ENCODE results near the gene DSG3. TPM values are rescaled to one million over a fixed set of nuclear protein-coding genes. Genes with fewer than 3 reads are reported as not detected.
A peak's percentile ranks its signal among the peaks of the same experiment; 100 is the strongest.
"Not testable (repeated sequence)": the region's sequence is repeated elsewhere in the genome, so short reads cannot be mapped to it uniquely, and the experiment has no call there.

DSG3 gene
- total RNA-seq, 1 donor from 2014 or later, result not detected

DNA sequence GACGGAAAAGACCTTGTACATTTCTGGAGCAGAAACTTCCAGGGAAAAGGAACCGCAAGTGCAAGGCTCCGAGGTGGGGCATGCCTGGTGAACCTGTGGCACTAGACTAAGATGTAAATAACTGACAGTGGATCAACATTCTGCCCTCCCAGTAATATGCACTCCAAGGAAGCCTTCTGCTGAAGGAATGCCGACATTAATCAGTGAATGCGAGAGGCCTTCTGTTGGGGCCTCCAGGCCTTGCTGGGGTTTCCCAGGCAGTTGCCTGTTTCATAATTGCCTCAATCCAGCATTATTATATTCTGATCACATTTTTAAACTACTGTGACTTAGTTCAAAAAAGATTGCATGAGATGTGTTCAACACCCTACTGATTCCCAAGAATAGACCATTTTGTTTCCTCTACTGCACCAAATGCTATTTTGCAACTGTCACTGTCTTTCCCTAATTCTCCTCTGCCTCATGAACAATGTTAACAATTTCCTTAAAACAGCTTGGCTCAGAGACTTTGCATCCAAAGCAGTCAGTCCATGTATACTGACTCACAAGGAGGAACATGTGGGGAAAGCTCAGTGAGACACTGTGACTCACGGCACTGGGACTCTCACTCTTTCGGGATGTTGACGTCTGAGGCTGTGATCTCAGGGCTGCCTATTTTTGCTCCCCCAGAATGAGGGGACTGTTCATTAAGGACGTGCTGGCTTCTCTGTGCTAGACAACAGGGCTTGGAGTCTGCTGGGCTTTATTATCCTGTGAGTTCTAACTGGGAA is 39.9 kb downstream of the DSG3 start:
- ATAC-seq (ENCODE audit: poor library complexity) (no peak), DNase-seq (no peak)
- intact Hi-C loops (cut with DNase I), result no loop called here

DNA sequence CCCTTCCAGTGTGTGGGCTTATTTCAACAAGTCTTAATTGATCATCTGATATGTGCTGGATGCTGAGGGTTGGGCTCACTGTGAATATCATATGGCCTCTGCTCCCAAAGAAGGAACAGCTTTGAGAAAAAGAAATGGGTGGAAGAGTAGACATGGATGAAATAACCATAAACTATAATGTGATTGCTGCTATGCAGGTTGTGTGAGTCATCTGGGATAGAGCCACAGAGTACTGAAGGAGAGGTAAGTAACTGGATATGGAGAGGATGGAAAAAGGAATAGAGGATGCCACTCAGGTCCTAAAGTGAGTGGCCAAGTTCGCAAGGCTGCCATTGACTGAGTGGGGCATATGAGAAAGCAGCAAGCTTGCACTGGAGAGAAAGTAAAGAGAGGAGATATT is 41.8 kb downstream of the DSG3 start:
- intact Hi-C loops (cut with DNase I), result no loop called here
- DNase-seq (no peak), ATAC-seq (ENCODE audit: poor library complexity) (no peak)

DNA sequence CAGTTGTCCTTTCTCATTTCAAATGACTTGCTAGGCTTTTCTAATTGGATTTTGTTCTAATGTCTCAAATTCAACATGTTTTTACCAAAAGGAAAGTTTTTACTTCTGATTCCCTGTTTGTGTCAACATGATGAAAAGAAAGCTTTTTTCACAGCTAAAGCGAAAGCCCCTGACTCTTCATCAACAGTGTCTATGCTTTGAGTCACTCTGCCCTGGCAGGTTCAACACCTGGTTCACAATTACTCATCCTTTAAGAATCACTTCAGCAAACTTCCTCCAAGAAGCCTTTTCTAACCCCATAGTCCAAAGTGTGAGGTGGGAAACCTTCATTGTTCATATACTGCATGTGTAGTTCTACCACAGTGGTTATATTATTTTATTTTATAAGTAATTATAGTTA is 42.8 kb downstream of the DSG3 start:
- ATAC-seq (ENCODE audit: poor library complexity) (no peak), DNase-seq (no peak)
- intact Hi-C loops (cut with DNase I), result no loop called here

DNA sequence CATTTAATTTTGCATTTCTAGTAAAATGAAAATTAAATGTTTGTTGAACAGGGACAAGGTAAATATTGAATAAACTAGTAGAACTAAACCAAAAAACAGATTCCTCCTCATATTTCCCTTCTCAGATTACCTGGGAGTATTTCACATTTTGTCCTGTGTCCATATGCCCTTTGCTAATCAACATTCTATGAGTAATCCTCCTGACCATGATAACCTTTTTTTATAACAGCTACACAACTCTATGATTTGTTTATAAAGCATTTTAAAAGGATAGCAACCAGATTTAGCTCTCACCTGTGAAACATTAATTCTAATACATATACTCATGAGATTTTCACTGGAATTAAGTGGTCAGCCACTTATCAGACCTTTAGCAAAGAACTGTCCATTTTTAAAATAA is 43.3 kb downstream of the DSG3 start:
- intact Hi-C loops (cut with DNase I), result no loop called here
- ATAC-seq (ENCODE audit: poor library complexity) (no peak), DNase-seq (no peak)

DNA sequence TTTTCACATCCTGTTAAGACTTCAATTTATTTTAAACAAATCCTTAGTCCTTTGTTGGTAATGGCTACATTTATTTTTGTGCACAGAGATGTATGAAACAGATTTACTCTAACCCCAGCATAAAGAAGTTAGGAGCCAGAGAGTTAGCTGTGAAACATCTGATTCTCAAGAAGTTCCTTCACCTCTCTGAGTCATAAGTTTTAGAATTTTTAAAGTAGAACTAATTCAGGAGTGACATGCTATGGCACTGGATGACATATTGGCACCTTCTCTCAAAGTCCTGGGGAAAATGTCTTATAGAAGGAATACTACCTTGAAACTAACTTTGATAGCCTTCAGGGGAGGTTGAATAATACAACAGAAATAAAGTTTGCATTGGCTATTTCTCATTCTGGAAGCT is 44.0 kb downstream of the DSG3 start:
- ATAC-seq (ENCODE audit: poor library complexity) (no peak), DNase-seq (no peak)
- intact Hi-C loops (cut with DNase I), result no loop called here

DNA sequence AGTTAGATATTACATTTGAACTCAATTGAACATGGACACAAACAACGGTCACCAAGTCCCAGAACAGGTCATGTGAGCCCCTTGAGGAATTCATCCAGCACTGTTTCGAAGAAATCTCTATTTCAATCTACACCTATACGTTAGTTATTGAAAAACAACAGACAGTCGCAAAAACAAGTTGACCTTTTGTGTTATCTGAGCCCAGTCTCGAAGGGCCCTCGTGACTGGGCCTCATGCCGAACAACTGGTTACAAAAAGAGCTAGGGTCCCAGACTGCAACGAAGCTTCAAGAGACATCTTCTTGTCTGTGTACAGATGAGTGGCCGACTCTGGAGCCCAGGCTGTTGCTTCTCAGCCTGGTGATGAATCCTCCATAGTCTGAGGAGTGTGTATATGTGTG is 45.1 kb downstream of the DSG3 start:
- ATAC-seq (ENCODE audit: poor library complexity), result no peak
- no peak for DNase-seq
- intact Hi-C loops (cut with DNase I), result no loop called here

DNA sequence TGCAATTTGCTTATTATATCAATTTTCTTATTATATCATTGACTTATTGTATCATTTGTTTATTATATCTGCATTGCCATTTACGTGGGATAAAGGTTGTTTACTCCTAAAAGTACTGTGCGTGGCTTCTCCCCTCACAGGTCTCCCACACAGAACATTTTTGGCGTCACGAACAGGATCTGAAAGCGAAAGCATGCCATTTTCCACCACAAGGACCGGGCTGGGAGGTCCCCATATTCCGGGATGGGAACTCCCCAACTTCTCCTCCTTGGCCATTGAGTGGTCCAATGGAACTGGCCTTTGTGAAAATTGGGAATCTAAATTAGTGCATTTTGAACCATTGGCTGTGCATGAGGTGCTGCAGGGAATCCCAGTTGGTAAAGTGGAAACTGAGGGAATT is 45.6 kb downstream of the DSG3 start:
- ATAC-seq (ENCODE audit: poor library complexity) (no peak), DNase-seq (no peak)
- intact Hi-C loops (cut with DNase I), result no loop called here

DNA sequence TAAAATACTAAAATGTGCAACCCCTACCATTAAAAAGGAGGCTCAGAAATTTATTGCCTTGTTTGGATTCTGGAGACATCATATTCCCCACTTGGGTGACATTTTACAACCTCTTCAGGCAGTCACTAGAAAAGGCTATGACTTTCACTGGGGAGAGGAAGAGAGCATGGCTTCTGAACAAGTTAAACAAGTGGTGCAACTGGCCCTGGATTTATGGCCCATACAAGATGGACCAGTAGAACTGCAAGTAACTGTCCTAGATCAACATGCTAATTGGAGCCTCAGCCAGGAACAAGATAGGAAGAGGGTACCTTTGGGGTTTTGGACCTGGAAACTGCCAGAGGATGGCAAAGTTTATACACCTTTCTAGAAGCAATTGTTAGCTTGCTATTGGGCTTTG is 46.4 kb downstream of the DSG3 start:
- DNase-seq, result no peak
- intact Hi-C loops (cut with DNase I), result no loop called here
- no peak for ATAC-seq (ENCODE audit: poor library complexity)

DNA sequence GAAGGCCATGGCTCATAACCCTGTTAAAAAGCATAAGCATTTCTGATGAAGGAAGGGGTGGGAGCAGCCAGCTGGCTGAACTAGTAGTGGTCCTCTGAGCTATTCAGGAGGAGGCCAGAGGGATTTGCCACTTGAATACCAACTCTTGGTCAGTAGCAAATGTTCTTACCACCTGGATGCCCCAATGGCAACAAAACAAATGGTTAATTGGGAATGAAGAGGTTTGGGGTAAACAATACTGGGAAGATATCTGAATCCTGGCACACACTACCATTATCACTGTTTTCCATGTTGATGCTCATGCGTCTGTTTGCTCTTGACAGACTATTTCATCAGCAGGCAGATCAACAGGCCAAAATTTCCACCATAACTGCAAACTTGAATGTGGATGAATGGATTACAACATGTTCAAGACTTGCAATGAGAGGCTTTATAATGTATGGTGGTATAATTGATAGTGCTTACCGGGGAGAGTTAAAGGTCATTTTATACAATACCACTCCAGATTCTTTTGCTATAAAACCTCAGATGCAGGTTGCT is 47.2 kb downstream of the DSG3 start:
- not testable (repeated sequence) for ATAC-seq (ENCODE audit: poor library complexity); DNase-seq
- intact Hi-C loops (cut with DNase I), result loop anchor here (5.0 kb wide), 1 partner anchor 392 kb away; the partner anchor contains the start of gene DSC2

DNA sequence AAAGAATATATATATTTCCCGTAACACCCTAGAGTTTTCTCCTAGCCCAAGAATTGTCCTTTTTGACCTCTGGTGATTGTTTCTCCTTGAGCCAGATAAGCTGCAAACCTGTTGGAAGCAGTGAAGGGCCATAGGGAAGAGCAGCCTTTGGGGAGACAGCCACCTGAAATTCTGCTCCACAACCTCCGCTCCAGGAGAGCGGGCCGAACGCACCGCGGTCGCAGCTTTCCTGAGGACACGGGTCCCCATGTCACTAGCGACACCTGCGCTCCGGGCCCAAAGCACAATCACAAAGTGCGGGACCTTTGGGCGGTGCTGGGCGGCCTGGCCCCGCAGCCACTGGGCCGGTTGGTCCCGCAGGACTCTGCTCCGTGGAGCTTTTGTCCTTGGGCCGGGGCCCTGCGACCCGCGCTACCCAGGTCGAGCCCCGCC is 49.9 kb downstream of the DSG3 start:
- intact Hi-C loops (cut with DNase I), result loop anchor here (5.0 kb wide), 1 partner anchor 395 kb away; the partner anchor contains the start of gene DSC2
- peak; percentile 50 for ATAC-seq (ENCODE audit: poor library complexity)
- DNase-seq, result no peak

DNA sequence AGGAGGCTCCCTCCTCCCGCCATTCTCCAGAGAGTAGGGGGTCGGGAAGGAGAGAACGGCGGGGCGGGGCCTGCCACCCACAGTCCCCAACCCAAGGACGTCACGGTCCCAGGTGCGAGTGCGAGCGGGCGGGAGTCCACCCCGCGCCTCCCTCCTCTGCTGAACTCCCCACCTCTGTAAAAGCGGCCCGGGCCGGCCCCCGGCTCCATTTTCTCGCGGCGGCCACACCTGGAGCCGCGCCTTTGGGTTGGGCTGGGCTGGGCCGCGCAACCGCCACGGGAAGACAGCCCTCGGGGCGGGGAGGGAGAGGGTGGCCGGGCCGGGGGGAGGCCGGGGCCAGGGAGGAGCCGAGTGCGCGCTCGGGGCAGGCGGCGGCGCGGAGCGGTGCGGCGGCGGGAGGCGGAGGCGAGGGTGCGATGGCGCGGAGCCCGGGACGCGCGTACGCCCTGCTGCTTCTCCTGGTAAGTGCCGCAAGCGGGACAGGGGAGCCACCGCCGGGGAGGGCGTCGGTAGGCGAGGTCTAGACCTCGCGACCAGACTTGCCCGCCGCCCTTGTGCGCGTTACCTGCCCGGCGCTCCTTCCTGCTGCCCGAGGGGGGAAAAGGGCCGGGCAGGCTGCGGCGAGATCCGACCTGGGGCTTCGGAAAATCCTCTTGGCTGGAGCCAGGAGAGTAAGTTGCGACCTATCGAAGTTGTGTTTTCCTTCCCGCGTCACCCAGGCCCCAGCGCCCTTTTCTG is 50.5 kb downstream of the DSG3 start, which contains the start of gene DSG2:
Gene DSG2 (plus strand): TSS at position 342 of the 738 bp plus-strand sequence. CDS start 75 bp downstream, at position 417.
- DNase-seq, result peak; percentile 81
- intact Hi-C loops (cut with DNase I), result loop anchor here (5.0 kb wide), 1 partner anchor 396 kb away; the partner anchor contains the start of gene DSC2
- peak; percentile 97 for ATAC-seq (ENCODE audit: poor library complexity)

DNA sequence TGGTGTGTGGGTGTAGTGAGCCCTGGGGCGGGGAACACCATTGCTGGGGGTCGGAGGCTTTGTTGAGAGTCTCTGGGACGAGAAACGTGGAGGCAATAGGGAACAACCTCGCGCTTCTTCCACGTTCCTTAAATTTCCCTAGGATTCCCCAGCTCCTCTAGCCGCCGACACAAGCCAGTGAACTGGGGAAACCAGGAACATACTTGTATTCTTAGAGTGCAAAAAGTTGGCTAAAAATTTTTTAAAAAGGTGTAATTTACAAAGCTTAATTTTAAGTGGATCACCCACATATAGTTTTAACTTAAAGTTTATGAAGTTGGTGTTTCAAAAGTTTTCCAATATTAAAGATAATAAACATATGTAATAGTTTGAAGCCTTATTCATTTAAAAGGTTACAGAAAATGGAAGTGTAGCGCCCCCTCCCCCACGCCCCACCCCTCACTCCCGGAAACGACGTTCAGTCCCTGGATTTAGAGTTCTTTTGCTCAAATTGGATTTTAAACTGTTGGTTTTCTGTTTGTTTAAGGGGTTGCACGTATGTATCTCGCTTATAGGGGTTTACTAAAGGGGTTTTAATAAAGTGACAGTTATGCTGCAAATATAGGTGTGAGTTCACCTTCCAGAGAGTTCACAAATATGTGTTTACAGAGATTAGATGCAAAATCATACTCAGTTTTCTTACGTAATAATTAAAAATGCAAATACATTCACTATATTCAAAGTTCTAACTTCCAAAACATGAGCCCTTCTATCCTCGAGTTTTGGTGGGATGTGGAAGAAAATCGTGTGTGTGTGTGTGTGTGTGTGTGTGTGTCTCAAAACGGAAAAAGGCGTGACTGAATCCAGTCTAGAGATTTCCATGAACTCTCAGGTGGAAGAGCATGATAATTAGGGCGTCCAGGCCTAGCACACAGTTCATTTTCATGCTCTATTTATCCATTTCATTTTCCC is 51.3 kb downstream of the DSG3 start:
- intact Hi-C loops (cut with DNase I), result loop anchor here (5.0 kb wide), 1 partner anchor 397 kb away; the partner anchor contains the start of gene DSC2
- DNase-seq (no peak), ATAC-seq (ENCODE audit: poor library complexity) (peak; percentile 28)

DNA sequence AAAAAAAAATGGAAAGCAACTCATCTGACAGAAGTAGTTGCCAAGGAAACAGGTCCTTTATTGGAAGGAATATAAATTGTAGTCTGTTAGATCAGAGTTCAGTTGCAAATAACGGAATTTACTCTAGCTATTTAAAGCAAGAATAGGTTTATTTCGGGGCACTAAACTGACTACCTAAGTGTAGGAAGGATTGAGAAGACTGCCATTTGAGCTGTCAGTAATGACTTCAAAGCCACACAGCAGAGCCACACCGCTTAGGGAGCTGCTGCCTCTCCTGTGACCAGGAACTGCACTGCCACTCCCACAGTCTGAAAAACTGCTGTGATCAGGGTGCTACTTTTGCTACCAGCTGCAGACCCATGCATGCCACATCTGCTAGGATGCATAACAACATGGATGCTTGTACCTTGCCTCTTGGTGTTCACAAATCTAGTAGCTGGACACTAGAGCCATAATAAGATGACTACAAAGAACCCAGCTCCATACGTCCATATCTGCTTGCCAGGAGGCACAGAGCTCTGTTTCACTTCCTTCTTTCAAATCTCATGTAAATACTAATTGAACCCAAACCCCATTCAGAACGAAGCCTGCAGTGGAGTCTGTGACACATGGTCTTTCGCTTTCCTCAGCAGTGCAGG is 52.6 kb downstream of the DSG3 start:
- intact Hi-C loops (cut with DNase I), result loop anchor here (10.0 kb wide), 2 partner anchors 235 to 515 kb away; no protein-coding TSS in a partner anchor
- DNase-seq, result no peak
- ATAC-seq (ENCODE audit: poor library complexity), result no peak

DNA sequence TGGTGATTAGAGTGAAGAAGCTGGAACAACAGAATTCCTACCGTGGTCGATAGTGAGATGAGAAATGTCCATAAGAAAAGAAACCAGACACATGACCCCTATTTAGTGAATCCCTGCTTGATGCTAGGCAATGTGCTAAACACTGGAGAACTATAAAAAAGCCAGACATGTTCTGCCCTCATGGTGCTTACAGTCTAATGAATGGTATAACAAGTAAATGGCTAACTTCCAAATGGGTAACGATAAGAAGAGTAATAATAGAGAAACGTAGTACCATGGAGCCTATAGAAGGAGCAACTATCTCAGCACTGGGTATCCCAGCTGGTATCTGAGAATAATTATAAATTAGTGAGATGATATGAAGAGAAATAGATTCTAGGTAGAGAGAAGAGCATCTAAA is 55.5 kb downstream of the DSG3 start:
- DNase-seq (no peak), ATAC-seq (ENCODE audit: poor library complexity) (no peak)
- intact Hi-C loops (cut with DNase I), result loop anchor here (10.0 kb wide), 2 partner anchors 238 to 518 kb away; no protein-coding TSS in a partner anchor

DNA sequence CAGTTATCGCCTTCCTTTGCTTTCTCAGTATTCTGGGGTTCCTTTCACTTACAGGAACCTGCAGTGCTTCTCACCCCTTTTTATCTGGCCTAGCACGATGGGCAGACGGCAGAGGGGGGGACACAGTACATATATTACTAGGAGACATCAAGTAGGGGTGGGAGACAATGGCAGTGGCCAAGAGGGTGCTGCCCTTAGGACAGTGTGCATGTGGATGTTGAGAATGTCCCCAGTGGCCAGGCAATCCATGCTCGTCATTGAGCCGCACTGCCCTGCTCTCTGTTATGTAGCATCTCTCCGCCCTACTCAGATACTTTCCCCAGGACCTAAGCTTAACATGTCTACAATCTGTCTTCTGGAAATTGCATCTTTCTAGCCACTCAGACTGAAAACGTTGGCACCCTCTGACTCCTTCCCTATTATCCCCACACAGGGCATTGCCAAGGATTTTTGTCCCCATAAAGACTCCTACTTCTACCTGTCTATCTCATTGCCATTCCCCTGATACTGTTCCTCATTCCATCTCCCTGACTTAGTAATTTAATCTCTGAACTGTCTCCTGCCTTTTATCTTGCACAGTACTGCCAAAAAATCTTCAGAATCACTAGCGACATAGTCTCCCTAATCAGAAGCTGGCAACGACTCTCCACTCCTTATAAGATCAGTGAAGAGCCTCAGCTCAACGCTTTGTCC is 57.1 kb downstream of the DSG3 start:
- intact Hi-C loops (cut with DNase I), result loop anchor here (10.0 kb wide), 2 partner anchors 240 to 520 kb away; no protein-coding TSS in a partner anchor
- no peak for DNase-seq
- peak; percentile 15 for ATAC-seq (ENCODE audit: poor library complexity)

DNA sequence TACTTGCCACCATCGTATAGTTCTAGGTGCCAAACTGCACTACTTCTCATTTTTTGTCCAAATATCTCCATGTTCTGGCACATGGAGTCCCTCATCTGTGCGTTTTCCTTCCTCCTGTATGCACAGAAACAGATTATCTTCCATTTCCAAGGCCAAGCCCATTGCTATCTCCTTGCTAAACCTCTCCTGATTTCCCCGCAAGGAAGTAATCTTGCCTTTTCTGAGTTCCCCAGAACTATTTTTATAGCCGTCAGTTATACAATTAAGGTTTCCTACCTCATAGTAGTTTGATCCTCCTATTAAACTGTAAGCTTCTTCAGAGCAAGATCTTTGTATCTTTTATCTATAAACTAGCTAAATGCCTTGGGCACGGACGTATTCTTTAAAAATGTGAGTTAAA is 57.6 kb downstream of the DSG3 start:
- DNase-seq (no peak), ATAC-seq (ENCODE audit: poor library complexity) (peak; percentile 29)
- intact Hi-C loops (cut with DNase I), result loop anchor here (10.0 kb wide), 2 partner anchors 240 to 520 kb away; no protein-coding TSS in a partner anchor

Data from Right ventricle myocardium superior (tissue), 1 donor.